Stimulated activated CD4-positive, alpha-beta T cell treated with anti-CD3 and anti-CD28 coated beads, Interleukin-15, amount 100 ng/mL, for 1 hour (primary cell): ENCODE results near the gene HOXC4.
"Not testable (repeated sequence)": the region's sequence is repeated elsewhere in the genome, so short reads cannot be mapped to it uniquely, and the experiment has no call there.

Experiments
- DNase-seq, 2 donors: peaks; one replicate each; pipeline ENCODE4 v3.0.0-alpha.2; 2020; ENCODE audit warnings: low read depth in 1 of 2, low spot score in 1 of 2

HOXC4 gene

DNA sequence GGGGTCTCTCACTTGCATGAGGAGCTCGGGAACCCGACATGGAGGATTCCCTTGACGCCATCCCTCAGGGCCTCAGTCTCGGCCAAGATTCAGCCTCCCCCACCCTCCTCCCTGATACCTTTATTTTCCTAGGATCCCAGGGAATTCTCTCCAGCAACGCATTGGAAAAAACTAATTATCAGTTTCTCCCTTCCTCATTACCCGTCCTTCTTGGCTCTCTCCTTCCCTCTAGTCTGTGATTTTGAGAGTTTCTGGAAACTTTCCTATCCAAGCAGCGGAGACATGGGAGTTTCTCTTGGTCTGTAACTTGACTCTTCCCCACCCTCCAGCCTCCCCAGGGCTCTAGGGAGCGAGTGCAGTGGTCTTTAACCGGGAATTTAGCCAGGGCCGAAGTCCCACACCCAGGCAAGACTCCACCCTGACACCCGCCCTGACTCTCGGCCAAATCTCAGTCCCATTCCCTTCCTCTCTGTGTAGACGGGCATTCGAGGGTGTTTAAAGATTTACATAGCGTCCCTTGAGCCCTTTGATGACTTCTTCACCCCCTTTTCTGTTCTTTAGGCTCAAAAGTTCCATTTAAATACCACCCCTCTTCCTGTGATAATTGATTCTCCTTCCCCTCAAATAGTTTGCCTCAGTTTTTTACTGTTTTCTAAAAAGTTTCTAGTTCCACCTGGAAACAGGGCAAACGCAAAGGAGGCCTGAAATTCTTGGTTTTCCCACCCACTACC lies 14.1 kb upstream of the HOXC4 start:
- DNase-seq: no peak

DNA sequence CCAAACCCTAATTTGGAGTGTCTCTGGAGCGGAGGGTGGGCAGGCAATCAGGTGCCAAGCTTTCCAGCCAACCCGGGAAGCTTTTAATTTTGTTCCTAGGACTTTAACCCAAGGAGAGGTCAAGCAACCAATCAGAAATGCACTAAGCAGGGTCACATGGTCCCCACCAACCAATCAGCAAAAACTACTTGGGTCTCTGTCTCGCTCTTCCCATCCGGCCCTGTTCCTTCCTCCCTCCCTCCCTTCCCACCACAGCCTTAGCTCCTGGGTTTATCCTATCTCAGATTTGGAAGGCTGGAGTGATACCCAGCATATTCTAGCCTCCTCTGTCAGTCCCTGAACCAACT lies 13.5 kb upstream of the HOXC4 start:
- no peak for DNase-seq

DNA sequence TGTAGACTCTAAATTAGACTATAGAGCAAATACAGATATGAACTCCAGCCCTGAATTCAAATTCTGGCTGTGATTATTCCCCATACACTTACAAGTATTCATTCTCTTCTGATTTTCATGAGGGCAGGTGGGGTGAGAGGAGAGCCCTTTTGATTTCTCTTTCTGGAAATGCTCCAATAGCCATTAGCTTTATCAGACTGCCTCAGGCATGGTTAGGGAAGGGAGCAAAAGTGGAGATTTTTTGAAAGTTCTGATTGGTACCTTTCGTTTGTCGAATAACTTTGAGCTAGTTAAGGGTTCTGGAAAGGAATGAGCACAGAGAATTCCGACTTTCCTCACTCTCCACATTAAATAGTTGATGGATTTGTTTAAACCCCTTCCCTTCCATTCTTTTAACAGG lies 13.0 kb upstream of the HOXC4 start:
- no peak for DNase-seq

DNA sequence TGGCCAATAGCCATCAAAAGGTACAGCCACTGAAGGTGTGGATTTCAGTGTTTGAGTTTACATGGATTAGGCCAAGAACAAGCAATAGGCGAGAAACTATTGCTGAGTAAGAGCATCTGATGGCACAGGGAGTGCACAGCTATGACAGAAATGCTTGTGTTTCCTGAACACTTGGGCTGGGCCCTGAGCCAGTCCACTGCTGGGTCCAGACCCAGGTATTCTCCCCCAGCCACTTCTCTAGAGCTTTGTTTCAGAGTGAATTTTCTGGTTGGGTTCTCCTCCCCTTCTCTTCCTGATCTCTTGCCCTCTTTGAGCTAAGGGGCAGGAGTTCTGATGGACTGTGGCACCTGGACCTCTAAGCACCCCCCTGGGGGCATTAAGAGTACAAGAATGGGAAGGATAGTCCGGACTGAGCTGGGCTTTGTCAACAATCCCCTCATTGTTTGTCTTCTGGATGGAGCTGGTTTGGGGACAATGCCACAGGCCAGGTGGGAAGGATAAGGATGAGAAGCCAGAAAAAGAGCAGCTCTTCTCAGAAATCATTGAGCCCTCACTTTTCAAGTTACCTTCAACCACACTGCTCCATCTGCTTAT lies 12.4 kb upstream of the HOXC4 start:
- no peak for DNase-seq

DNA sequence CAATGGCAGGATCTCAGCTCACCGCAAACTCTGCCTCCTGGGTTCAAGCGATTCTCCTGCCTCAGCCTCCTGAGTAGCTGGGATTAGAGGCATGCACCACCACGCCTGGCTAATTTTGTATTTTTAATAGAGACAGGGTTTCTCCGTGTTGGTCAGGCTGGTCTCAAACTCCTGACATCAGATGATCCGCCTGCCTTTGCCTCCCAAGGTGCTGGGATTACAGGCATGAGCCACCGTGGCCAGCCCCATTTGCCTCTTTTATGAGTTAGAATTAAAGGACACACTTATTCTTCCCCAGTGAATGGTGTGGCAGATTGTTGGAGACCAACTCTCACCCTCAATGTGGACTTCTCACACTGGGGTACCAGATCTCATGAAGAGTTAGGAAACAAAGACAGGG lies 11.6 kb upstream of the HOXC4 start:
- DNase-seq: not testable (repeated sequence)

DNA sequence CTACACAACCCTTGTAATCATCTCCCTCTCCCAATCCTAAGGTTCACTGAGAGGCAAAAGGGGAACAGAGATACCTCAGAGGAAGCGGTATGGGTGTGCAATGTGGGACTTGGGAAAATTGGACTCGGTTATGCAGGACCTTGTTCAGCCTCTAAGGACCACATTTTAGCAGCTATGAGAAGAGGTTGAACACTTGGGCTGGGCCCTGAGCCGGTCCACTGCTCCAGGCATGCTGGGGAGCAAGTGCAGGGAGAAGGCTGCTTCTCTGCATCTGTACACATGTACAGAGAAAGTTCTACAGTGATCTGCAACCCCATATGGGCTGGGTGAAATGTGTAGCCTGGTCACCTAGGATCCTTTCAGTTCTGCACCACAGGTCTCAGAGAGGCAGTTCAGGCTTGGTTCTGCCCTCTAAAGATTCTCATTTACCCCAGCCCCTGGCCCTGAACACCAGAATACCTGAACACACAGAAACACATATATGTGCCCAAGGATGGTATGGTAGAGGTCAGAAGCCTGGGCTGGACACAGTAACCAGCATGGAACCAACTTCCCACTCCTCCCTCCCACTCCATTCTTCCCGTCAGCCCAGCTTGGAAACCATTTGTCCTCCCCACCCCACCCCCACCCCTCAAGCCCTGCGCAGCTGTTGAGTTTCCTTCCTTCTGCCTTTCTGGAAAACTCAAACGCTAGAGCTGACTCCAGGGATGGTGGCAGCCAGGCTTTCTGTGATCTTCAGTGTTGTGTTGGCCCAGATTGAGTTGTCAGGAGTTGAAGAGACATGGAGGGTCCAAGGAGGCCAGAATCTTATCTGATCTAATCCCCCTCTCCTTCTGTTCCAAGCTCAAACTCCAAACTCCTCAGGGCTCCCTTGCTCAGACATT lies 10.4 kb upstream of the HOXC4 start:
- no peak for DNase-seq

DNA sequence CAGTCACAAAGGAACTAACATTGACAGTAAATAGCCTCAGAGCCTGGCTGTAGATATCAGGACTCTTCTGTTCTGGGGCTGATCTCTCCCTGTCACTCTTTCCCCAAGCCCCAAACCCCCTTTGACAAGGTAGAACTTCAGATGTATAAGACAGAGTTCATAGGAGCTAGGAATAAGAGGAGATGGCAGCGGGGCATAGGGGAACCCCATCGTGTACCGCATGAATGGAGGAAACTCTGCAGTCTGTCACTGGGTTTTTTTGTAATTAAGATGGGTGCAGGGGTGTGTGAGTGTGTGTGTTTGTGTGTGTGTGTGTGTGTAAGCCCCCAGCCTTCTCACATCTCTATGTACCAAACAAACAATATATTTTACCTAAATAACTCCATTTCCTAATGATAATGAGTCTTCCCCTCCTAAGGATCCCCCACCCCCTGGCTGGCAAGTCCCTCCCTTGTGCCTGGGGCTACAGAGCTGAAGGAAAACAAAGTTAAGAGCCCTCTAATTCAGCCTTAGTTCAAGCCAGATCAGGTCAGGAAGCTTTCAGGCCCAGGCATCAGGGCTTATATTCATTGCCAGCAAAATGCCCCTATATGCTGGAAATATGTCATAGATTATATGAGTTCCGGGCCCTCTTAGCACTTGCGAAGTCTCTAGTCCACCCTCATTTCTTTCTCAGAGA lies 9.1 kb upstream of the HOXC4 start:
- DNase-seq: no peak

DNA sequence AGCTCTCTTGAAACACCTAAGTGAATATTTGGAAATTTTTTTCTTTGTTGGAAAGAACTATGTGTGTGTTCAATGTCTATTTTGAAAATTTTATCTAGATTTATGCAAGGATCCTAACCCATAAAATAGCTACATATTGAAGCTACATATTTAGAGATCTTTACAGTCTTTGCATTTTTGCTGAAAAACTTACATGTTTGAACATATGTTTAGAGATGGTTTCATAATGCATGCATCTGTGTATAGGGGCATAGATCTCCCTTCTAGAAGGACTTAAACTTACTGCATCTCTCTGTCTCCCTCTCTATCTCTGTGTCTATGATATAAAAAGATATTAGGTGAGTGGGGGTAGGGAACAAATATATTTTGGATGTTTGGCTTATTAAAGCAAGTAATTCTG lies 8.2 kb upstream of the HOXC4 start:
- no peak for DNase-seq

DNA sequence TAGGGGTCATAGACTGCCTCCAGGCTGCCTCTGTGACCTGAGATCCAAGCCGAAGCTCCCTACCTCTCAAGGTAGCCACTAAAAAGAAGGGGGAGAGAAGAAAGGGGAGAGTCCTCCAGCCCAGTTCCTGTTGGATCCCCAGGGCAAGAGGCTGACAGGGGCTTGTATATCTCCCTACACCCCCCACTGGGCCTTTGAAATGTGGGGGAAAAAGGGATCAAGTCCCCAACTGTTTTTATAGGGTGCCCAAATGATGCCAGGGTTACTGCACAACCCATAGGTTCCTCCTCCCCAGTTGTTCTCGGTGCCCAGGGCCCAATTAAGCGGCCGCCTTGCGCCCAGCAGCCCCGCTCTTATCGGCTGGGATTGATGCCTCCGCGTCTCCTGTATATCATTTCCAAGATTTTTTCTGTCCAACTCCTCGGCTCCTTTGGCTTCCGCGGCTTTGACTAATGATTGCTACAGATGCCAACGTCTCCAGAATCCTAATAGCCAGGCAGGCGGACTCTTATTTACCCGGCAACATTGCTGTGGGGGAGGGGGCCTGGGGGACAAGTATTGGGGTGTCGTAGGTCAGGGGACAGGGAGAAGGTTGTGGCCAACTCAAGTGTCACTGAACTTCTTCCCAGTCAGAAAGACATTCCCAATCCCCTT lies 7.6 kb upstream of the HOXC4 start:
- DNase-seq: no peak

DNA sequence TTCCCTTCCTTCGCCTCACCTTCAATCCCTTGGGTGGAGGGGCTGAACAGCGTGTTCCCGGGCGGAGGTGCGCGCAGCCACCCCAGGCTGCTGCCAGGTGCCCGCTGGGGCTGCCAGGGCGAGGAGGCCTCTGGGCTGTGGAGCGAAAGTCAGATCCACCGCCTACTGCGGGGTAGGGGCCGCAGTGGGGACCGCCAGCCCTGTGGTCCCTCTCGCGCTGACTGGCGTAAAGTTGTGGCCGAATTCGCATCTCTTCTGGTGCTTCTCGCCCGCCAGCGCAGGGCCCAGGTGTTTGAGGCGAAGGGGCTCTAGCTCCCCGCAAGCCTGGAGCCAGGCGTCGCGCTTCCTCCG lies 6.9 kb upstream of the HOXC4 start:
- no peak for DNase-seq

DNA sequence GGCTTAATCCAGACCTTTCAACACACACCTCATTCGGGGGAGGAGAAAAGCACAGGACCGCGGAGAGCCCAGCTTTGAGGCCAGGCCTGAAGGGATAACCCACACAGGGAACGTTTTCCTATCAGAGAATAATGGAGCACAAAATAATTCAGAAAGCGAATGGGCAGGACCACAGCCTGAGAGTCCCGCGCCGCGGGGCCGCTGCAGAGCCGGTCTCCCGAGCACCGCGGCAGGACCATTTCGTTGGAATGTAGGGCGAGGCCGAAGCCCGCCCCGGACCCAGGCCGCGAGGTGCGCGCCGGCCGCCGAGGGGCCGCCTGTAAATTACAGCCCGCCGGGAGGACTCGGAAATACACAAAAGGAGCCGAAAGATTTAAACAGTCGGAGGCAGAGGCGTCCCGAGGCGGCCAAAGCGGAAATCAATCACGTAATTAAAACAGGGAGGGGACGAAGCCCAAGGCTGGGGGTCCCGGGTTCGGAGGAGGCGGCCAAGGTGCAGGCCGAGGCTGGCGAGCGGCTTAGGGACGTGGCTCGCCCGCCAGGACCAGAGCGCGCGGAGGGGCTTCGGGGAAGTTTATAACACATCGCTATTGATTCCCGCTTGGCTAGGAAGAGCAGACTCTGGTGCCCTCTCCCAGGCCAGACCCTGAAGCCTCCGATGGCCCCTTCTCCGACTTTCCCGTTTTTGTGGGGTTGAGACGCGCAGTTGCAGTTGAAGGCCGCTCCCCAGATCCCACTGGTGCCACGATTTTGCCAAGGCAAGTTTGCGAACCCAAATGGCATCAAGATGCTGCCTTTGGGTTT lies 6.3 kb upstream of the HOXC4 start:
- no peak for DNase-seq

DNA sequence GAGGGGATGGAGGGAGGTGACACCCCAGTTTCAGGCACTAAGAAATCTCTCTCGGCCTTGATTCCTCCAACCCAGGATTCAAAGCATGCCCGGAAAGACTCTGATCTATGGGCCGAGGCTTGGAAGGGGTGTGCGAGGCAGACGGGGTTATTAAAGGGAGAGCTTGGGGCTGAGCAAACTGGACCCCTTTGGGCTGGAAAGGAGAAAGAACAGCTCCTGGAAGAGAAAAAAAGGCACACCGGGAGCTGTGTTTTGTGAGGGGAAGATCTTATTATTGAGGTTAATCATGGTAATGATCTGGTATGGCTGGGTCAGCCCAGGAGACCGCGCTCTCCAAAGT lies 5.7 kb upstream of the HOXC4 start:
- no peak for DNase-seq

DNA sequence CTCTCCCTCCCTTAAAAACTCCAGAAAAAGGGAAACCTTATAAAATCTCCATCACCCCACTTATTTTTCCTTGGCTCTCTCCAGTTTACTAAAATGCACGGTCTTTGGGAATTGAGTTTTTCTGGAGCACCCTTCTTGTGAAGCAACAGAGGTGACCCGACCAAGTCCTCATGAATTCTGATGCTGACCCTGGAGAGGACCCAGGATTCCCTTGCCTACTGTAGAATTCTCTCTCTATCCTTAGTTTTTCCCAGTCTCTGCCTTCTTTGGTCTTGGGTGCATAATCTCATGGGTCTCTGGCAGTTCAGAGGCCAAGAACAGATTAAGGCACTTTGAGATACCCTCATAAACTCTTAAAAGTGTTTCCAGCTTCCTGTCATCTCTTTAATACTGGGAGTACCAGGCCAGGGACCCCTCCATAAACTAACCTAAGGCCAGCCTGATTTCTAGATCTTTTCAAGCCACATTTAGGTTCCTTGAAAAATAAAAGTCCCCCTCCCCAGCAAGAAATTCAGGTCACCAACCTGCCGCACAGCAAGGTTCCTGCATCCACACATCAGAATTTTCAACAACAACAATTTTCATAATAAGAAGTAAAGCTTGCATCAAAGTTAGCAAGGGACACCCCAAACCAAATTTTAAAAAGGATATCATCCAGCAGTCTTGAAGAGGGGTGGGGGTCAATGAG lies 5.1 kb upstream of the HOXC4 start:
- DNase-seq: no peak

DNA sequence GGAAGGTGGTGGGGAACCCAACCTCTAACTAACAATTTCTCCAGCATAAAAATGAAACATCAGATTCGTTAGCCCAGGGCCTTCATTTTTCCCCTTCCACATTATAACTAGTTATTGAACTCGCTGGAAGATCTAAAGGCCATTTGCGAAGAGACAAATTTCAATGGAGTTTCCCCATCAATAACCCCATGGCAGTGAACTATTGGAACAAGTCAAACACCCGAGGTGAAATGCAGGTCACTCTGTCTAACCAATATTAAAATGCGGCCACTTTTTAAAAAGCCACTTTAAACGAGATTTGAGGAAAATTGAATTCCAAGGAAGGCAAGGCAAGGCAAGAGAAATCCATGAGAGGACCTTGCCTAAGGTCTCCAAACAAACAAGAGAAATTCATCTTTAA lies 4.5 kb upstream of the HOXC4 start:
- DNase-seq: no peak

DNA sequence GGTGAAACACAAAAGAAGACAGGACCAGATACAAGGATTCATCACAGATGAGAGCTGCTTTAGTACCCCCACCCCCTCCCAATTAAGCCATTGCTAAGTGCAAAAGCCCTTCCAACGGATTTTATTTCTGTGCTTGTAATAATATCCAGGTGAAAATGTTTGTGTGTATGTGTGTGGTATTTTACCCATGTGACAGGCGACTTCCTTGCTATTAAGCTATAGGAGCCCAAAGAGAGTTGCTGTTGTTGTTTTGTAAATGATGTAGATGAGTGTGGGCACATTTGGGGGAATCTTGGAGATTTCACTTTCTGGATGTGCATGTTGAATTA lies 3.2 kb upstream of the HOXC4 start:
- no peak for DNase-seq

DNA sequence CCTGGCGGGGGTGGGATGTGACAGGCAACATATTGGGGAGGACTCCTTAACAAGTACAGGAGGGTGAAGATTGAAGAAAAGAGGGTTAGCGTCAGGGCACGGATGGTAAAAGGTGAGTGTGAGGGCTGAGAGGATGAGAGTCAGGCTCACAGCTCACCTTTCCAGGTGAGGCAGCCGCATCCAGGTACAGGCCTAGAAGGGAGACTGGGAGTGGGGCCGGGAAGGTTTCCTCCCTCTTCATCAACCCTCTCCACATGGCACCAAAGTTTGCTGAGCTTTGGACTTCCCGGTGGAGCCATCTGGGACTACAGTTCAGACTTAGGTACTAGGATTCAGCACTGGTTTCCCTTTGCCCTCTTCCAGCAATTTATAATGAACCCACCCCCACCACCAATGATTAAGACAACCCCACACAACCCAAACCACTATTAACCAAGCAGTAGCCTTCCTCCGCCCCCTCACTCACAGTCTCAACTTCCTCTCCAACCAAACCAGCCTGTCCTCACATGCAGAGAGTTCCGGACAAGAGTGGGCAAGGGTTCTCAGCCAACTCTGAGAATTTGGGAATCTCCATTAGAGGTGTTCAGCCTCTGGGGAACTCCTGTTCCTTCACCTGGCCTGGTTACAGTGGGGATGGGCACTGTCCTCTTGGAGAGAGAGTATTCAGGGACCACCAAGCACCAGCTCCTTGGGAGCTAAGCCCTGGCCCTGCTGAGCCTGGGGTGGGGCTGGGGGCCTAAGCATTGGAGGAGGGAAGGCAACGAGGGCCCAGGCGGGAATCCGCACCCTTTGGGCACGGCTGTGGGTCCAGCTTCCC lies 2.4 kb upstream of the HOXC4 start:
- DNase-seq: no peak

DNA sequence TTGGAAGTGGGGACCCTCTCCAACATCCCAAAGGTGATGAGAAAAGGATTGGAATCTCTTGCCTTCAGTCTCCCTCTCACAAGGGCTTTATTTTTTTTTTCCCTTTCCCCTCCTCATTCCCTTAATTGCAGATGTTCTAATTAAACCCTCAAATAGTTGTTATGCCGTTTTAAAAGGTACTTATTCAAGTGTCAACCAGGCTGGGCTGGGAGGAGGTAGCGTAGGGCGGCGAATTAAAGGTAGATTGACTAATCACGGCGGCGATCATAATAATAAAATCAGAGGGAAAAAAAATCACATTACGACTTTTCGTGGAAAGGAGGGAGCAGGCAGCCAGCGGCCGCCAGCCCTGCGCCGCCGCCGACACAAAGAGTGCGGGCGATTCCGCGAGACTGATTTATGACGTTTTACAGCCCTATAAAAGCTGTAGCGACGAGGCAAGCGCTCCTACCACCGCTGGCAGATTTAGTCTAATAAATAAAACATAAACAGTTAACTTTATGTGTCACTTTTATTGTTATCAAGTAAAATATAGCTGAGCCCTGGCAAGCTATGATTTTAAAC lies 1.7 kb upstream of the HOXC4 start:
- no peak for DNase-seq

DNA sequence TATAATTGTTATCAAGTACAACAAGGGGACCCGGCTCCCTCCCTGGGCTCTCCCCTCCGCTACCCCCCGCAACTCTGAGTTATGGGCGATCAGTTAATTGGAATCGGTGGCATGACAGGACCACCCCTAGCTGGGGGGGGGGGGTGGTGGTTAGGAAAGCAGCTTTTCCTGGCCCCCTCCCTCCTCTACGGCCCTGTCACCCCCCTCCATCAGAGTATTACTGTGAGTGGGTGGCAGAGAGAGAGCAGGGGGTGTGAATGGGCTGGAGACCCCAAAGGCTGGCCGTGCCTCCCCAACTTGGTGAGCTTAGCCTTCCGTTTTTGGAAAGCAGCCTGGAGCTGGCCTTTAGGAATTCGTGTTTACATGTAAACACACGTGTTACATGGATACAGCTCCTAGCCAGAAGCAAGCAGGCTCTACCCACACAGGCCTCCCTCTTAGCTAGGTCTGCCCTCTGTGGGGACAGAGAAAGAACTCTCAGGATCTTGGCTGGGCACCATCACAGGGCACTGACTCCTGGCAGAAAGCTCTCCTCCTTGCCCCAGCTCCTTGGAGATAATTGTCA lies 1.1 kb upstream of the HOXC4 start:
- DNase-seq: no peak
